HG02610 (cell line): ENCODE data around the gene CXCR6.

Experiments used
- ATAC-seq: cut with Tn5 transposase; IDR thresholded peaks from one replicate; pipeline ENCODE4 v1.9.1; 2021; ENCODE audit warnings: mild to moderate bottlenecking, moderate library complexity; ENCODE audit not compliant: unreplicated experiment

CXCR6 gene

GRCh38 chr3:45943207-45943846 lies at the start of gene CXCR6:
Gene CXCR6, plus strand, starts transcription at chr3:45943464. Its CDS starts 3,018 bp downstream, at chr3:45946482.
- no peak for ATAC-seq

- no peak for ATAC-seq
These were observed 49.2 kb upstream of the CXCR6 start for GRCh38 chr3:45894015-45894414.

- ATAC-seq: no peak
These were observed 47.4 kb upstream of the CXCR6 start for GRCh38 chr3:45895686-45896468.

GRCh38 chr3:45896956-45897355 lies 46.3 kb upstream of the CXCR6 start:
- ATAC-seq: no peak

- peak; percentile 68 for ATAC-seq
These were observed 38.3 kb upstream of the CXCR6 start for GRCh38 chr3:45904931-45905330.

- no peak for ATAC-seq
These were observed 37.5 kb upstream of the CXCR6 start for GRCh38 chr3:45905755-45906154.

GRCh38 chr3:45906681-45907407 lies 36.4 kb upstream of the CXCR6 start:
- no peak for ATAC-seq

GRCh38 chr3:45907769-45908705 lies 35.2 kb upstream of the CXCR6 start:
- no peak for ATAC-seq

- no peak for ATAC-seq
These were observed 34.5 kb upstream of the CXCR6 start for GRCh38 chr3:45908761-45909160.

- ATAC-seq: no peak
These were observed 33.7 kb upstream of the CXCR6 start for GRCh38 chr3:45909542-45909941.

GRCh38 chr3:45910892-45911291 lies 32.4 kb upstream of the CXCR6 start:
- no peak for ATAC-seq

GRCh38 chr3:45911511-45912226 lies 31.6 kb upstream of the CXCR6 start:
- no peak for ATAC-seq

GRCh38 chr3:45912435-45912834 lies 30.8 kb upstream of the CXCR6 start:
- no peak for ATAC-seq

- no peak for ATAC-seq
These were observed 28.8 kb upstream of the CXCR6 start for GRCh38 chr3:45914362-45915058.

- ATAC-seq: no peak
These were observed 28.2 kb upstream of the CXCR6 start for GRCh38 chr3:45915059-45915439.

- peak; percentile 90 for ATAC-seq
These were observed 27.6 kb upstream of the CXCR6 start for GRCh38 chr3:45915518-45916231.

GRCh38 chr3:45917146-45917898 lies 25.9 kb upstream of the CXCR6 start:
- ATAC-seq: no peak
